NCI-H226 (cell line): ENCODE results near the gene AVPR2.

Experiments
- DNase-seq: peaks from one replicate; pipeline ENCODE4 v3.0.0-alpha.2; 2015

AVPR2 gene

GRCh38 chrX:153921070-153921469 is 16.6 kb downstream of the AVPR2 start:
- DNase-seq, result no peak

GRCh38 chrX:153921511-153922446 is 17.3 kb downstream of the AVPR2 start:
- DNase-seq, result no peak

- peak; percentile 26 for DNase-seq
Measured at GRCh38 chrX:153922932-153923857, 18.7 kb downstream of the AVPR2 start.

GRCh38 chrX:153924149-153924861 is 19.8 kb downstream of the AVPR2 start:
- no peak for DNase-seq

GRCh38 chrX:153925387-153925738 is 20.9 kb downstream of the AVPR2 start:
- no peak for DNase-seq

GRCh38 chrX:153925739-153926551 is 21.5 kb downstream of the AVPR2 start, which contains the start of gene ARHGAP4:
Gene ARHGAP4, minus strand, starts transcription at chrX:153926264. Its CDS starts 62 bp downstream, at chrX:153926202.
- DNase-seq, result no peak

- no peak for DNase-seq
Measured at GRCh38 chrX:153926552-153926857, 22.0 kb downstream of the AVPR2 start.

- peak; percentile 16 for DNase-seq
Measured at GRCh38 chrX:153926858-153927671, 22.6 kb downstream of the AVPR2 start.

- DNase-seq, result no peak
Measured at GRCh38 chrX:153927672-153927921, 23.1 kb downstream of the AVPR2 start.

GRCh38 chrX:153927922-153928760 is 23.7 kb downstream of the AVPR2 start:
- DNase-seq, result peak; percentile 94

- no peak for DNase-seq
Measured at GRCh38 chrX:153928846-153929245, 24.4 kb downstream of the AVPR2 start.

- no peak for DNase-seq
Measured at GRCh38 chrX:153929576-153929975, 25.1 kb downstream of the AVPR2 start.

GRCh38 chrX:153930011-153930910 is 25.8 kb downstream of the AVPR2 start:
- DNase-seq, result no peak

GRCh38 chrX:153931151-153931550 is 26.7 kb downstream of the AVPR2 start:
- DNase-seq, result no peak

- no peak for DNase-seq
Measured at GRCh38 chrX:153931748-153932147, 27.3 kb downstream of the AVPR2 start.

GRCh38 chrX:153932220-153932915 is 27.9 kb downstream of the AVPR2 start:
- no peak for DNase-seq

GRCh38 chrX:153933748-153934147 is 29.3 kb downstream of the AVPR2 start:
- DNase-seq, result no peak

- DNase-seq, result no peak
Measured at GRCh38 chrX:153934148-153934761, 29.8 kb downstream of the AVPR2 start.
